ENCODE measurements around the gene DTL.

- no peak for TF ChIP-seq CTCF (IDR thresholded peaks at IDR 0.05)
- TF ChIP-seq POLR2A (IDR thresholded peaks at IDR 0.05) = no peak
Observed at GRCh38 chr1:212133319-212133718, 97.8 kb downstream of the DTL start.

Measured in heart left ventricle (tissue), 13 donors.